ENCODE data around the gene FAAP100. TPM values are rescaled to one million over a fixed set of nuclear protein-coding genes. Genes with fewer than 3 reads are reported as not detected.

Gene FAAP100
- total RNA-seq, 1 donor from 2014 or later = 26.0 TPM

DNA sequence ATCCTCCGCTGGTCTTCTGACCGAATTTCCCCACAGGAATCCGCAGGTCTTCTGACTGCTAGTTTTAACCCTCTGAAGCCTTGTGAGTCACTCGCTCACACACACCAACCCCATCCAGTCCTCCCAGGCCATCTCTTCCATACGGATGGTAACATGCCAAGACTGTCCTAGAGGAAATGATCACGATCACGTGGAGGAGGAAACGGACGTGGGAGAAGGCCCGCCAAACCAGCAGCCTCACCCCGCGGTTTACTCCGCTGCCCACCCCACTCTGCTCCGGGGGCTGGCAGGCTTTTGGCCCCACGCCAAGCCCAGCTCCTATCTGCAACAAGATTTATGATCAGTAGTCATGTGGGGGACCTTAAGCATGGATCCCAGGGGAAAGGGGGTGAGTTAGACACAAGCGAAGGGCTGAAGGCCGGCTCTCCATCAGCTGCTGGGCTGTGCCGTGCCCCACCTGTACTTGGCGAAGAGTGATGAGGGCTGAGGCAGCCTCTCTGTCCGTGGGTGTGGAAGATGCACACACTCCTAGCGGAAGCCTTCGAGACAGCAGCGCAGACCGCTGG is 1.5 kb upstream of the FAAP100 start:
- DNase-seq (ENCODE audit: low spot score) = peak; percentile 51

DNA sequence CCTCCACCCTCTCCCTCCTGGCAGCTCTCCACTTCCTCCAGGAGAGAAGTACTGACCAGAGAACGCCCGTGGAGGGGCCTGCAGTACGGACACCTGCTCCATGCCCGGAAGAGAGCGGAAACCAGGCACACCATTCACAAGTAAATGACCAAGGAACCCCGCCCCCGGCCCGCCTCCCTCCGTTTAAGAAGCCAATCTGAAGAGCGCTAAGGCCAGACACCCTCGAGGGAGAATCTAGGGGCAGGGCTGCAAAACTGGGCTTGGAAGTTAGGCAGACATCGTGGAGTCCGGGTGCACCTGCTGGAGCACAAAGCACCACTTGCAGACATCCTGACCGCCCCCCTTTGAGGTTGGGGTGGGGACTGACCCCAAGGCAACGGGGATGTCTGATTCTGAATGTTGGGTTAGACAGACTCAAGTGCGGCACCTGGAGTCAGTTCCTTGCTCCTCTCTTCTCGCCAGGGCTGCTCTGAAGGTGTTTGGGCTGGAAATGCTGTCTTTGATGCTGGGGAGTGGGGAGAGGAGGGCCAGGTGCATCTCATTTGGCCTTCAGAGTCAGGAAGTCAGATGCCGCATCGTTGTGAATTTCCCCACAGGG is 964 bp upstream of the FAAP100 start:
- peak; percentile 85 for DNase-seq (ENCODE audit: low spot score)

DNA sequence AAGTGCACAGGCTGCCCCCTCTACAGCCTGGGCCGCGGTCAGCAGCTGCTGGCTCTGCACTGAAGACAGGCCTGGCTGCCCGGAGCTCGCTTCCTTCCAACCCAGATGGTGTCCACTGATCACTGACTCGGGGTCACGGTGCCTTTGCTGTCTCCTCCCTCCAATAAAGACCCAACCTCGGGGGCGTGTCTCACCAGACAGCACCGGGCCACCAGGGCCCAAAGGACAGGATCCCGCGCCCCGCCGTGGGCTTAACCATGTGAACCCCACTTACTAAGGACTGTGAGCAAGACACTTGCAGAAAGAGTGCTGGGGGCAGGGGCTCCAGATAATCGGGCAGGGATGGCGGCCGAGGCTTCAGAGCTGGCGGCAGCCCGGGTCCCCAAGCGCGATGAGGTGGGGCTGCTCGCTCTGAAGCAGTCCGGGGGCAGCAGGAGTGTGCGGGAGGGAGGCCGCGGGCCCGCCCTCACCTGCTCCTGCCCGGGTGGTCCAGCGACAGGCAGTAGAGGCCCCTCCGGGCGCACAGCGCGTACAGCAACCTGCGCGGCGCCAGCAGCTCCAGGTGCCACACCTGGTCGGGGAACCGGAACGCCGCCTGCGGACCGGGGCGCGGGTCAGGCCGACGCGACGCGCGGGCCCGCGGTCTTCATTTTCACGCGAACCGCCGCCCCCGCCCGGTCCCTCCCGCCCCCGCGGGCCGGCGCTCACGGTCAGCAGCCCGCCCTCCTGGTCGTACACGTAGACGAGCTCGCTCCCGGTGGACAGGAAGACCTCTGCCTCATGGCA is 502 bp downstream of the FAAP100 start:
- DNase-seq (ENCODE audit: low spot score) = no peak

DNA sequence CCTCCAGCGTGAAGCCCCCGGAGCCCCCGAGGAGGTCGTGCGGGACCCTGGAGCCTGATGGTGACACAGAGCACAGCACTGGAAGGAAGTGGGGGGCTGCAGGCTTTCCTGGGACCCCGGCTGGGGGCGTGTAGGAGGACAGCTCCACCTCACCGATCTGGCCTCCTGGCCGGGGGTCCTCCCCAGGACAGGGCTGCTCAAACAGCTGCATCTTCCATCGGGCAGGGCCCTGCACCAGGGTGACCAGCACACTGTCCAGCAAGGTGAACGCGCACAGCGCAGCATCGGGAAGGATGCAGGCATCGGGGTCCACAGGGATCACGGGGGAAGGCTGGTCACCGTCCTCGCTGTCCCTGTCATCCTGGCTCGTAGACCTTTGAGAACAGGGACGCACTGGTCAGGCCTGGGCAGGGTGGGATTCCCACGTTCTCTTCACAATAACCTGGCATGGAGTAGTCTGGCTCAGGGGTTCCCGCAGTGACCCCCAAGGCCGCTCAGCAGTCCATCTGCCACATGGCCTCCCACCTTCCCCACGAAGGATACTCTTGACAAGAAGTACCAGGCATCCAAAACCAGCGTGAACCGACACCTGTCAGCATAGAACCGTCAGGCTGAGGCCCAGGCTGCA is 1.2 kb downstream of the FAAP100 start:
- DNase-seq (ENCODE audit: low spot score) = no peak

DNA sequence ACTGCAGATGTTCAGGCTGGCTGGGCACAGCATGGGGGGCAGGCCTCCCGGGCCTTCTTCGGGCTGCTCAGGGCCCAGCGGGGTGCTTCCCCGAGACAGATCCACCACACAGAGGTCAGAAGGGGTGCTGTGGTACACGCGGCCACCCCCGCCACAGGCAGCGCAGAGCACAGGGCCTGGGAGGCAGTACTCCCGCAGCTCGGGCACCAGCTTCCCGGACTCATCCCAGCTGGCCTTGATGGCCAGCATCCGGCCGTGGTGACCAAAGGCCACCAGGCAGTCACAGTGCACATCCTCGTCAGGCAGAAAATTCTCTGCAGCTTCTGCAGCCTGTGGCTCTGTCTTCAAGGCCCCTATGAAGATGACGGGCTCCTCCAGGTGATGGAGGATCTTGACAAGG is 1.9 kb downstream of the FAAP100 start:
- DNase-seq (ENCODE audit: low spot score) = no peak

DNA sequence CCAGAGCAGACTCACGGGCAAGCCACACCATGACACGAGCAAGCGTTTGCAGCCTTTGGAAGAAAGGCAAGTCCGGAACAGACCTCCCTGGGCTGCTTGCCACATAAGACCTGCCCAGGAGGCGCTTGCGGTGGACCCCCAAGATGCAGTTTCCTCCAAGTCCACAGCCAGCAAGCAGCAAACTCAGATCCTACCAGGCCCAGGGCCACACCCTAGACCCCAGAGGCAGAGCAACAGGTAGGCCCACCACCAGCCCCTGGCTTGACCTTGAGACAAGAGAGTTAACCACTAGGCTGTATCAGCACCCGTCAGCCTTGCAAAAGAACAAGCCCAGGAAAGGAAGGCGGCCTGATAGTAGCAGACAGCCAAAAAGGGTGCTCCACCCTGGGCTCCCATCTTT is 2.3 kb downstream of the FAAP100 start:
- no peak for DNase-seq (ENCODE audit: low spot score)

DNA sequence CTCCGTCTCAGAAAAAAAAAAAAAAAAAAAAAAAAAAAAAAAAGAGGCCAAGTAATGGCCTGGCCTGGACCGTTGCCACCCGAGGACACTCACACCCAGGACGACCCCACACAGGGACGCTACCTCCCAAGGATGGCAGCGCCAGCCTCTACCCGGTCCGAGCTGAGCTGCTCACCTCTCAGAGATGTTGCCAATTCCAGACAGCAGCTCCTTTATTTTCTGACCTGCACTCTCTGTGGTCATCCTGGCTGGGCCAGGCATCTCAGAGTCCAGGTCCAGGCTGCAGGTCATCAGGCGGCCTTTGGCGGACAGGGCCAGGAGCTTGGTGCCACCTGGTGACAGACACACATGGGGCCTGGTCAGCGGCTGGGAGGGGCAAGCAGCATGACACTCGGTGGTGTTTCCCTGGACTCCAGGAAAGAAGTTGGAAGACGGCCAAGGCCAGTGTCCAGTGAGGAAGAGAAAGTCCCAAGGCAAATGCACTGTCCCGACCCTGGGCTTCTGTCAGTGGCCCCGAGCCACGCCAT is 3.1 kb downstream of the FAAP100 start:
- DNase-seq (ENCODE audit: low spot score) = no peak

DNA sequence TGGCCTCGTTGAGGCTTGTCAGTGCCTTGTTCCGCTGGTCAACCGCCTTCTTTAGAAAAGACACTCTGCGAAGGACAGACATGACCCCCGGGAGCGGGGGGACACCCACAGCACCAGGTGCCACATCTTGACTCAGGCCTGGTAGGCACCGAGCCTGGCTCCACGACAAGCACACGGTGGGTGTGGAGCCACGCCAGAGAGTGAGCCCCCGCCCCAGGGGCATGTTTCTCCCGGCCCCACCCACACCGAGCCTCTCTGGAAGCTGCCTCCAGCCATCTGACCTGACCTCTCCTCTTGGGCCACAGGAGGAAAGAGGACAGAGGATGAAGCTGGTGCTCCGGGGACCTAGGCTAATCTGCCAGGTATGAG is 4.6 kb downstream of the FAAP100 start:
- no peak for DNase-seq (ENCODE audit: low spot score)

DNA sequence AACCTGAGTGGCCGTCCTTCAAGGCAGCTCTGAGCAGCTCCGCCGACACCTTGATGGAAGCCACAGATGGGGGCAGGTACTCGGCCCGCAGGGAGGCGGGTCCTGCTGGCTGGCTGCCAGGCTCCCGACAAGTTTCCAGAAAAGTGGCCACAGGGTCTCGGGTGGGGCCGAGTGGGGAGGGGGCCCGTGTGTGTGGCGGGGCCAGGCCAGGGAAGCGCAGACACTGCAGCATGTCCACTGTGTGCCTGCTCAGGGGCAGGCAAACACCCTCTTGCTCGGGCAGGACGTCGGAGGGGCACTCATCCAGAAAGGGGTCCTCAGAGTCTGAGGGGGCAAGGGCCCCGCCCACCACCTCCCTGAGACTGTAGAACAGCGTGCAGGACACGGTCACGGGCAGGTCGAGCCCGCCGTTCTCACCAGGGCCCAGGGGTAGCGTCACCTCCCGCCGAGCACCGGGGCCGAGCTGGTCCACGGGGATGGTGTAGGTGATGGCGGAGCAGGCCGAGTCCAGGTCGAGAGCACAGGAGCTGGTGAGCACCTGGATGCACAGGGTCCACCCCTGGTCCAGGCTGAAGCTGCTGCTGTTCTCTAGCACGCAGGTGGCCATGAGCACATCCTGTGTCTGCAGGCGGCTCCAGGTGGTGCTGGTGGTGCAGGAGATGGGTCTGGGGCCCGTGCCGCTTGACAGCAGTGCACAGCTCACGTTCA is 5.1 kb downstream of the FAAP100 start:
- no peak for DNase-seq (ENCODE audit: low spot score)

DNA sequence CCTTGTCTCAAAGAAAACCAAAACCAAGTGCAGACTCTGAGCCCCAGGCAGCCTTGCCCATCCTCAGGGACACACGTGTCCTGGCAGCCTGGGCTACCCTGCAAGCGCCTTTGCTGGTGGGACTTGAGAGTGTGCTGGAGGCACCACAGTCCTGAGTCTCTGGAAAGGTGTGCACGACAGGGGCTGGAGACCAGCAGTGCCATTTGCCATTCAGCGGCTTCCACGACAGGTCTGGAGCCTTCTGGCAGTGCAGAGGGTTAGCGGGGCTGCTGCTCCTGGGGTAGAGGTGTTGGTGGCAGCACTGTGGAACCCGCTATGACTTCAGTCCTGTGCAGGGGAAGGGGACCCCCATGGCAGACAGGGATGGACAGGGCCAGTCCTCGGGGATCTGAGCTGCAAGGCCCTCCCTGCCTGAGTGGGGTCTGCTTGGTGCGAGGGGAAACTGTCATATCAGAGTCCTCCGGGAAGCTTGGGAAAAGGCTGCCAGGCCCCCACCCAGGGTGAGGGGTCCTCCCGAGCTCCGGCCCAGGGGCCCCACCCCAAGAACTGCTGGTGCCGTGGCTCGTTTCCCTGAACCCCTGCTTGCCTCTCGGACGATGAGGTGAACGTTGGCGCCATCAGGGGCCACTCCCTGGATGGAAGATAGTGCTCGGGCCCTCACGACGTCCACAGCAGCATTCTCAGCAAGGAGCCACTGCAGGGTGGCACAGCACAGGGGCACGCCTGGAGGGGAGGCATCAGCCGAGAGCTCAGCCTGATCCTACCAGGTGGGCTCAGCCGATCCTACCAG is 6.8 kb downstream of the FAAP100 start:
- DNase-seq (ENCODE audit: low spot score) = no peak

DNA sequence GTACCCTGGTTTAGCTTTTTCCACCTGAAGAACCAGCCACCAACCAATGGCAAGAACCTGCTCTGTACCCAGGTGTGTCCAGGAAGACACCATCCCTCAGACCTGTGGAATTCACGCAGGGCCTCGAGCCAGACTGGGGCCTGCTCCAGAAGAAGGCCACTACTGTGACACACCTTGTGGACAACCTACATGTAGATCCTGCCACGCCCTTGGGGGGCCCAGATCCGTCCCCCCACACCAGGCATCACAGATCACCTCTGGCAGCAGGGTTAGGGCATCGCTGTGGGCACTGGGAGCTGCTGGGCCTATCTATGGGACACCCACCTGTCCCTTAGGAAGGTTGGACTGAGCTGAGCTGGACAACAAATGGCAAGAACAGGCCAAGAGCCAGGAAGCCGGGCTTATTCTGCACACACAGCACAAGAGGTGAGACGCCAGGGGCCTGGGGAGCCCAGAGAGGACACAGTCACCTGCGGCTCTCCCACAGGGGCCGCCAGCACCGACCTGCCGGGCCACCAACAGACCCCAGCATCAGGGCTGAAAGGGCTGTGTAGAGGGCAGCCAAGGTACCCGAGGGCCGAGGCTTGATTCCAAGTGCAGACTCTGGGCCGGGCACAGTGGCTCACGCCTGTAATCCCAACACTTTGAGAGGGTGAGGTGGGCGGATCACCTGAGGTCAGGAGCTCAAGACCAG is 7.7 kb downstream of the FAAP100 start:
- DNase-seq (ENCODE audit: low spot score) = no peak

DNA sequence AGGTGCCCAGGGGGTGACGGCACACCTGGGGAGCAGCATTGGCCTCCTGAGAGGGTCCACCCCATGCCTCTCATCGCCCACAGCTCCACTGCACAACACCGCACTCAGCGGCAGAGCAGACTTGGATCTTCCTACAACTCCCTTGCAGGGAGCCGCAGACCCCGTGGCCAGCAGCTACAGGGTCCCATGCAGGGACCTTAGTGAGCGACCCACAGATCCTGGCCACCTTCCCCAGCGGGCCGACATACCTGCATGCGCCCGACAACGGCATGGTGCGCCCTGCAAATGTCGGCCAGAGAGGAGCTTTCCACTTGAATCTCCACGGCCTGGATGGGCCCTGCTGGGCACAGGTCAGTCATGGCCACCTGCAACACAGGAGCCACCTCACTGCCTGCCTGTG is 8.4 kb downstream of the FAAP100 start:
- no peak for DNase-seq (ENCODE audit: low spot score)

DNA sequence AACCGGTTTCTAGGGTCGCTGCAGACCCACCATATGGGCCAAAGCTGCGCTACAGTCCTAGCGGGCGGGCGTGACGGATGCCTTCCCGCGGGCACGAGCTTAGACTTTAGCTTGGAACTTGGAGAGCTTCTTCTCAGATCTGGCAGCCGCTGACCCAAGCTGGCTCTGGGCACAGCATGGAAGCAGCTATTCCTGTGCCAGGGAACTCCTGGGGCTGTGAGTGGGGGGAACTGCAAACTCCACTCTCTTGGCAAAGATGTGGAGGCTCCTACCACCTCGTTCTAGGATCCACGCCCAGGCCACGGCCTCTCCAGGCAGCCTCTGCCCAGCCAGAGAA is 8.8 kb downstream of the FAAP100 start:
- DNase-seq (ENCODE audit: low spot score) = no peak

DNA sequence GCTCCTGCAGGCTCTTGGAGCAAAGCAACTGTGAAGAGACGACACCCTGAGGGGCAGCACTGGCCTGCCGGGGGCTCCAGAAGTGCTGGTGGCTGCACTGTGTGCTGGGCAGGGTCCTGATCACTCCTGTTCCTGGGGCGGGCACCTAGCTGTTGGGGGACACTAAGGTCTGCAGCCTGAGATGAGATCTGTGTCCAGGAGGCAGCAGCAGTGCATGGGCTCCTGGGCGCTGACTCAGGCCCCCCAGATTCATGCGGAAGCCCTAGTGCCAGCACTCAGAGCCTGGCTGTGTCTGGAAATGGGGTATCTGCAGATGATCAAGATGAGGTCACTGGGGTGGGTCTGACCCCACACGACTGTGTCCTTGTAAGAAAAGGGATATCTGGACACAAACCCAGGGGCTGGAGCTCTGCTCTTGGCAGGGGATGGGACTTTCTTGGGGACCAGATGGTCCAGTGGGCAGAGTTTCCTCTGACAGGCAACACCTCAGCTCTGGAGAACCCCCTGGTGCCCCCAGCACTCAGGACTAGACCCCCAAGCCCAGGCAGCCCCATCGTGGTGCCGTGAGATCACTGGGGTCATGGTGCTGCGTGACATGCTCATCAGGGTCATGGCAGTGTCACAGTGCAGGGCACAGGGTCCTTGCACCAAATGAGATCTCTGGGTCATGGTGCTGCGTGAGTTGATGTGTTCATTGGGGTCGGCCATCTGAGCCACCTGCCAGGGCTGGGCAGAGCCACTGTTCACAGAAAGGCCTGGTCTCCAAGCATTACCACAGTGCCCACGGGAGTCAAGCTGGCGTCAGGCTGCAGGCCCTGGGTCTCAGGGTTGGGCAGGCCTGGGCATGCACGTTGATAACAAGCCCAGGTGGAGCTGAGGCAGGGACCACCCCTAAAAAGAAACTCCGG is 9.5 kb downstream of the FAAP100 start:
- DNase-seq (ENCODE audit: low spot score) = no peak

DNA sequence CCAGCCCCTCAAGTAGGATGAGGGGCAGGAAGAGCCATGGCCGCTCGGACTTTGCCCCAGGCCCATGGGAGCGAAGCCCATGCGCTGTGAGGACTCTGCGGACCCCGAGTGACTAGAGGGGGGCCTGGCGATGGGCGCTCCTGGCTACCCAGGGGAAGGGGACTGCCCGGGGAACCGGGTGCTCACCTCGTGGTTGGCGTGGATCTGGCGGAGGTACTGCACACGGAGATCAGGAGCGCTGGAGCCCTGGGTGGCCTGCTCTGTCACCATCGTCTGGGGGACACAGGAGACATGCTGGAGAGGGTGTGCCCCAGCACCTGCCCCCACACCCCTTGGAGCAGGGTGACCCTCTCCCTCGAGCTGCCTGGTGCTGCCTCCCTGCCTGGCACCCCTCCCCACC is 11.0 kb downstream of the FAAP100 start:
- no peak for DNase-seq (ENCODE audit: low spot score)

DNA sequence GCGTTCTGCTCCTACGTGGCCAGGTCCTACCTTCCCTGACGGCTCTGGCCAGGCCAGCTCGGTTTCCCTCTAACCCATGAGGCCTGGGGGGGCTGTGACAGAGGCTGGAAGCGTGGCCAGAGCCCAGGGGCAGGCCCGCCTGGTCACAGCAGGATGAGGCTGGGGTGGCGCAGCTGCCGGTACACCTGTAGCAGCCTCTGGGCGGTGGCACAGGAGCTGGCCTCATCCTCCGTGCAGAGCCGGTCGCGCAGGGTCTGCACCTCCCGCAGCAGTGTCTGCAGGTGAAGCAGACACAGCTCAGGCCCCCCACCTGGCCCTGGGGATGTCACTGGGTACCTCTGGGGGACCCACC is 11.5 kb downstream of the FAAP100 start:
- no peak for DNase-seq (ENCODE audit: low spot score)

DNA sequence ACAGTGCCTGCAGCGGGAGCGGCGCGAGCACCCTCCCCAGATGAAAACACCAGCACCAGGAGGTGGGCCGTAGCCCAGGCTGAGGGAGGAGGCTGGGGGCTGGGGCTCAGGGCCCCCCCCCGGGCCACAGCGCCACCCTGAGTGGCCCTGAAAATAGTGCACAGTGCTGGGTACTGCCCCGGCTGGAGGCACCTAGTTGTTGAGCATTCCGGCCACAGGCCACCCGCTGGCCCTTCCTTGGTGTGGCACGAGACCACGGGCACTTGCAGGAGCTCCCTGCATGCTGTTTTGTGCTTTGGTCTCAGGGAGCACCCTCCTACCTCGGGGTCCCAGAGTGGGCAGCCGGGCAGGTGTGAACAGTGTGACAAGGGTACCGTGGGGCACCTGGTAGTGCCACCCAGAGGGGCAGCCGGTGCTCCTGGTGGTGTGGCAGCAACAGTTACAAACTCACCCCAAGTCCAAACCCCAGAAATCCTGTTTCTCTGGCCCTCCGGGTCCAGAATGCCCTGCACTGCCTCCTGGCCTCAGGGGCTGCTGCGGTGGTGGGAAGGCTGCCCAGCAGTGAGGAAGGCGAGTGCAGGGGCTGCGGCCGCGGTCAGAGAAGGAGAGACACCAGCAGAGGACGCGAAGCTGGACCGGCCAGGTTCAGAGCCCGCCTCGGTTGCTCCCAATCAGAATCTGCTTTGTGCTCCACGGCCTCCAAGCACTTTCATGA is 12.0 kb downstream of the FAAP100 start:
- DNase-seq (ENCODE audit: low spot score) = no peak

DNA sequence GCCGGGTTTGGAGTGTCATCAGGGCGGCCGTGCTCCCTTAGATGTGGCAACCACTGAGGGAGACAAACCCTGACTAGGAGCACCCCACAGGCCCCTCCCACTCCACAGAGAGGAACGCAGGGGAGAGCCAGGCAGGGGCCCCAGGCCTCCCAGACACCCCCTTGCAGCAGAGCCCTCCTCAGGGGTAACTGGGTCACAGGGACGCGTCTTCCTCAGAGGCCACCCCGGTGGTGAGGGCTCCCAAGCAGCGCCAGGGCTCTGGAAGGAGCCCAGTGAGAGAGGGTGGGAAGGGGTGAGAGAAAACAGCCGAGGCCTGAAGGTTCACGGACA is 12.6 kb downstream of the FAAP100 start:
- DNase-seq (ENCODE audit: low spot score) = no peak

Measured in umbilical cord (tissue), 2 donors.